Sciatic nerve (tissue), 2 donors: ENCODE results near the gene GFAP. TPM values are rescaled to one million over a fixed set of nuclear protein-coding genes. Genes with fewer than 3 reads are reported as not detected.
A peak's percentile ranks its signal among the peaks of the same experiment; 100 is the strongest.

ENCODE experiments used
- ATAC-seq: fragments of 200-7000 bp; cut with Tn5 transposase; one replicate; pipeline ENCODE4 v1.9.1; 2020; ENCODE audit warnings: mild to moderate bottlenecking, moderate library complexity
- DNase-seq: peaks from one replicate; pipeline ENCODE4 v3.0.0-alpha.2; 2020; ENCODE audit warnings: low spot score
- intact Hi-C: fragments of 100-400 bp; cut with DNase I; formaldehyde crosslinking; loops from one replicate; pipeline ENCODE4 v1.14.2; 2022
- total RNA-seq: library from RNA; stranded (reverse); fragmentation: NEBNext Ultra II Directional; extraction: Animal tissue kit (Norgen Biotek cat#: 25700); gene quantifications from one replicate; pipeline ENCODE4 v1.2.1, GENCODE V29; 2021
- donor health status: DM: no; HTN: no; CAD: no.
- donor health status: DM: no; HTN: no; CAD: no.

GFAP gene
- total RNA-seq, 1 donor from 2014 or later: 9.2 TPM

- ATAC-seq (peak; percentile 14), DNase-seq (no peak)
- intact Hi-C loops: no loop called here
Observed at GRCh38 chr17:44932787-44933097, 17.4 kb upstream of the GFAP start.

GRCh38 chr17:44932096-44932786, 16.9 kb upstream of the GFAP start:
- intact Hi-C loops: no loop called here
- no peak for DNase-seq
- ATAC-seq: no peak

GRCh38 chr17:44931376-44931775, 16.1 kb upstream of the GFAP start:
- DNase-seq (no peak), ATAC-seq (no peak)
- intact Hi-C loops: no loop called here

GRCh38 chr17:44930667-44931066, 15.4 kb upstream of the GFAP start:
- DNase-seq (no peak), ATAC-seq (no peak)
- intact Hi-C loops: no loop called here

GRCh38 chr17:44928950-44929720, 13.8 kb upstream of the GFAP start:
- ATAC-seq (no peak), DNase-seq (no peak)
- intact Hi-C loops: no loop called here

- DNase-seq: no peak
- intact Hi-C loops: no loop called here
- ATAC-seq: no peak
Observed at GRCh38 chr17:44928136-44928535, 12.8 kb upstream of the GFAP start.

- DNase-seq: no peak
- ATAC-seq: no peak
- intact Hi-C loops: no loop called here
Observed at GRCh38 chr17:44927696-44928095, 12.4 kb upstream of the GFAP start.

- ATAC-seq (no peak), DNase-seq (no peak)
- intact Hi-C loops: no loop called here
Observed at GRCh38 chr17:44926821-44927525, 11.7 kb upstream of the GFAP start.

GRCh38 chr17:44925731-44926697, 10.7 kb upstream of the GFAP start:
- no peak for ATAC-seq
- intact Hi-C loops: no loop called here
- DNase-seq: no peak

GRCh38 chr17:44924107-44924544, 8.8 kb upstream of the GFAP start:
- intact Hi-C loops: no loop called here
- DNase-seq: no peak

GRCh38 chr17:44922746-44923470, 7.6 kb upstream of the GFAP start:
- DNase-seq: peak; percentile 41
- no peak for ATAC-seq
- intact Hi-C loops: no loop called here

More at GRCh38 chr17:44924107-44924544, 8.8 kb upstream of the GFAP start:
- ATAC-seq: no peak

GRCh38 chr17:44922136-44922535, 6.8 kb upstream of the GFAP start:
- intact Hi-C loops: no loop called here
- ATAC-seq (no peak), DNase-seq (no peak)

GRCh38 chr17:44921122-44921882, 6.0 kb upstream of the GFAP start:
- intact Hi-C loops: loop anchor here (2.0 kb wide), 1 partner anchor 99 kb away; no protein-coding TSS in a partner anchor
- DNase-seq: peak; percentile 59
- ATAC-seq: peak; percentile 15

- ATAC-seq: peak; percentile 8
- intact Hi-C loops: loop anchor here (2.0 kb wide), 1 partner anchor 100 kb away; no protein-coding TSS in a partner anchor
- peak; percentile 53 for DNase-seq
Observed at GRCh38 chr17:44920565-44920940, 5.3 kb upstream of the GFAP start.

GRCh38 chr17:44919885-44920564, 4.7 kb upstream of the GFAP start:
- intact Hi-C loops: loop anchor here (2.0 to 10.0 kb wide), 2 partner anchors 101 to 215 kb away; partner anchors contain the start of genes ACBD4 and PLCD3
- ATAC-seq (peak; percentile 95), DNase-seq (peak; percentile 85)

GRCh38 chr17:44919411-44919810, 4.1 kb upstream of the GFAP start:
- DNase-seq (no peak), ATAC-seq (no peak)
- intact Hi-C loops: loop anchor here (10.0 kb wide), 1 partner anchor 215 kb away; the partner anchor contains the start of genes ACBD4 and PLCD3

GRCh38 chr17:44918006-44918405, 2.7 kb upstream of the GFAP start:
- no peak for DNase-seq
- ATAC-seq: no peak
- intact Hi-C loops: loop anchor here (10.0 kb wide), 1 partner anchor 217 kb away; the partner anchor contains the start of genes ACBD4 and PLCD3
